ENCODE measurements around the gene ARL6IP4.

- TF ChIP-seq USF1 (IDR thresholded peaks at IDR 0.05): no peak
- no peak for TF ChIP-seq EGR1 (IDR thresholded peaks at IDR 0.05)
- TF ChIP-seq FOXM1 (IDR thresholded peaks at IDR 0.05; ENCODE audit: borderline replicate concordance, low read depth): no peak
- no peak for TF ChIP-seq YY1 (IDR thresholded peaks at IDR 0.05; ENCODE audit: low read depth)
- no peak for TF ChIP-seq TCF12 (IDR thresholded peaks at IDR 0.05; ENCODE audit: low read depth)
- no peak for TF ChIP-seq TAF1 (IDR thresholded peaks at IDR 0.05; ENCODE audit: low read depth)
- TF ChIP-seq CEBPB (IDR thresholded peaks at IDR 0.05): no peak
- no peak for TF ChIP-seq REST (IDR thresholded peaks at IDR 0.05; ENCODE audit: low read depth)
- TF ChIP-seq MAX (IDR thresholded peaks at IDR 0.05): no peak
- no peak for TF ChIP-seq EP300 (IDR thresholded peaks at IDR 0.05; ENCODE audit: borderline replicate concordance)
- no peak for TF ChIP-seq NFIC (IDR thresholded peaks at IDR 0.05)
- no peak for TF ChIP-seq TEAD4 (IDR thresholded peaks at IDR 0.05)
- TF ChIP-seq RAD21 (IDR thresholded peaks at IDR 0.05; ENCODE audit: low read depth): no peak
- TF ChIP-seq CREB1 (IDR thresholded peaks at IDR 0.05; ENCODE audit: low read depth): no peak
Observed at GRCh38 chr12:122960193-122960569, 20.3 kb upstream of the ARL6IP4 start.
